Heart right ventricle (tissue), 16 donors: ENCODE results near the gene PPFIA3. TPM values are rescaled to one million over a fixed set of nuclear protein-coding genes. Genes with fewer than 3 reads are reported as not detected.
"Not testable (repeated sequence)": the region's sequence is repeated elsewhere in the genome, so short reads cannot be mapped to it uniquely, and the experiment has no call there.

ENCODE experiments used
- ATAC-seq, 8 donors: fragments of 200-7000 bp; cut with Tn5 transposase; one replicate each; pipeline ENCODE4 v1.9.1; 2020; ENCODE audit warnings: mild to moderate bottlenecking in 8 of 8, moderate library complexity in 8 of 8, moderate number of reproducible peaks in 1 of 8
- DNase-seq, 2 donors: peaks; one replicate each; pipeline ENCODE4 v3.0.0-alpha.2; 2020
- H3K27ac ChIP-seq, 10 donors: fragments of 200-600 bp; sonication (generic) in 2 of 10; one replicate each; pipeline versions ENCODE4 v1.5.0 to v1.8.0; 2020 to 2022; ENCODE audit warnings: mild to moderate bottlenecking in 3 of 10
- H3K27me3 ChIP-seq, 7 donors: fragments of 200-600 bp; one replicate each; pipeline ENCODE4 v1.8.0; 2021 to 2022; ENCODE audit warnings: mild to moderate bottlenecking in 2 of 7
- H3K36me3 ChIP-seq, 9 donors: fragments of 200-600 bp; sonication (generic) in 1 of 9; one replicate each; pipeline versions ENCODE4 v1.5.0 to v1.8.0; 2020 to 2022; ENCODE audit warnings: mild to moderate bottlenecking in 2 of 9
- H3K4me1 ChIP-seq, 9 donors: fragments of 200-600 bp; sonication (generic) in 1 of 9; one replicate each; pipeline versions ENCODE4 v1.5.0 to v1.8.0; 2020 to 2022; ENCODE audit warnings: mild to moderate bottlenecking in 4 of 9
- H3K4me3 ChIP-seq, 10 donors: fragments of 200-600 bp; sonication (generic) in 2 of 10; one replicate each; pipeline versions ENCODE4 v1.5.0 to v1.8.0; 2020 to 2022; ENCODE audit warnings: mild to moderate bottlenecking in 7 of 10, moderate library complexity in 2 of 10
- H3K9me3 ChIP-seq, 11 donors: fragments of 200-600 bp in 10 of 11; sonication (generic) in 2 of 11; one replicate each; pipeline versions ENCODE4 v1.5.0 to v1.8.0; 2013 to 2022; ENCODE audit warnings: mild to moderate bottlenecking in 2 of 11, control low read depth in 1 of 11, moderate library complexity in 1 of 11
- CTCF ChIP-seq, 9 donors: fragments of 200-600 bp; sonication (generic) in 2 of 9; IDR thresholded peaks; one replicate each; pipeline versions ENCODE4 v1.5.0 to v1.8.0; 2021 to 2022; ENCODE audit warnings: antibody characterized with exemption in 9 of 9, mild to moderate bottlenecking in 5 of 9, moderate library complexity in 1 of 9
- WGBS, 2 donors: extraction: QIAGEN DNeasy Blood & Tissue Kit; methylation state at CpG; one replicate each; pipeline ENCODE4 v1.1.7; 2013; ENCODE audit warnings: inconsistent platforms in 1 of 2; 5-methylcytosine and 5-hydroxymethylcytosine counted together
- intact Hi-C, 10 donors: fragments of 100-400 bp; cut with DNase I; formaldehyde crosslinking; loops; one replicate each; pipeline versions ENCODE4 v1.11.1 to v1.14.2; 2022
- polyA plus RNA-seq, 2 donors: library from polyadenylated mRNA; stranded (reverse); fragments of 200-250 nt; gene quantifications; one replicate each; pipeline ENCODE4 v1.2.3, GENCODE V29; 2013
- total RNA-seq, 10 donors: library from RNA; stranded (reverse); fragmentation: NEBNext Ultra II Directional in 3 of 10; extraction: Animal tissue kit (Norgen Biotek cat#: 25700) in 3 of 10; gene quantifications; one replicate each; pipeline versions ENCODE4 v1.2.1 to v1.2.4, GENCODE V29; 2021 to 2023
- donor health status: Arrhythmogenic right ventricular cardiomyopathy.
- donor health status: ischemic (EF 13 %, LVEDD 7.1; RV severe dilation, severe dysfunction).
- donor health status: healthy with polysubstance abuse.
- donor health status: DM: no; HTN: yes; CAD: no.
- donor health status: DM: no; HTN: no; CAD: no.
- donor health status: ischemic (EF 25% LVEDD 6.9; RV normal size, moderate dysfunction).
- donor health status: ischemic (EF 25% LVEDD 5.7; RV mildly dilated, moderate dysfunction).
- donor health status: healthy.
- donor health status: DM: yes; HTN: yes; CAD: no.
- donor health status: Ischemic cardiomyopathy.
- donor health status: ischemic (EF 35%, LVEDD 5.7; RV mildly dilated, moderate dysfunction).
- donor health status: nonischemic (EF 11% LVEDD 7.7; RV severe dilation, severe dysfunction).
- donor health status: DM: yes; HTN: yes; CAD: no.
- donor health status: PGD.
- donor health status: ischemic (EF 29% LVEDD 5.4; RV normal size, mild dysfunction).
- donor health status: nonischemic (EF 23%, LVEDD 6.1; RV moderate dilation, normal function).

PPFIA3 gene
- total and polyA plus RNA-seq, 12 donors, result 3.6 to 16.7 (median 6.3) TPM

- Histone ChIP-seq H3K4me3 (peak overlapping the region in 7 of 10 donors; percentile 41 to 85 (median 67)), H3K27me3 (peaks cover 0 to 19% (median 0%) of the 10 kb centered on the region in 7 donors), H3K27ac (no peak overlapping the region), H3K4me1 (peaks cover 11 to 39% (median 24%) of the 10 kb centered on the region in 9 donors), H3K36me3 (no peaks in the 10 kb centered on the region), H3K9me3 (no peaks in the 10 kb centered on the region)
- intact Hi-C loops, result no loop called here
- WGBS, 2 donors, result 11 to 12% methylated on average over 16 of the region's 16 CpGs
- ATAC-seq, result no peak
- TF ChIP-seq CTCF (IDR thresholded peaks at IDR 0.05), result no peak
- no peak for DNase-seq
Observed at GRCh38 chr19:49120325-49120683, 960 bp downstream of the PPFIA3 start.

- DNase-seq, result no peak
- peaks cover 0 to 19% (median 0%) of the 10 kb centered on the region in 7 donors for H3K27me3 ChIP-seq
- WGBS, 2 donors, result 92 to 98% methylated on average over 2 of the region's 2 CpGs
- no peaks in the 10 kb centered on the region for H3K9me3 ChIP-seq
- H3K4me1 ChIP-seq, result peaks cover 11 to 34% (median 24%) of the 10 kb centered on the region in 9 donors
- H3K36me3 ChIP-seq, result no peaks in the 10 kb centered on the region
- no peak overlapping the region for H3K4me3 ChIP-seq
- intact Hi-C loops, result no loop called here
- ATAC-seq, result no peak
- no peak for TF ChIP-seq CTCF (IDR thresholded peaks at IDR 0.05)
- H3K27ac ChIP-seq, result no peak overlapping the region
Observed at GRCh38 chr19:49120868-49121267, 1.5 kb downstream of the PPFIA3 start.

- H3K9me3 ChIP-seq, DNase-seq, H3K36me3 ChIP-seq, H3K27ac ChIP-seq, ATAC-seq, intact Hi-C loops, H3K4me3 ChIP-seq: not testable (repeated sequence)
- H3K27me3 ChIP-seq, result peaks cover 0 to 19% (median 0%) of the 10 kb centered on the region in 7 donors
- peaks cover 11 to 32% (median 24%) of the 10 kb centered on the region in 9 donors for H3K4me1 ChIP-seq
- 76 to 79% methylated on average over 10 of the region's 10 CpGs for WGBS, 2 donors
Observed at GRCh38 chr19:49121841-49122240, 2.5 kb downstream of the PPFIA3 start.

GRCh38 chr19:49123285-49123684, 3.9 kb downstream of the PPFIA3 start:
- H3K27ac ChIP-seq, H3K4me3 ChIP-seq, ATAC-seq, H3K9me3 ChIP-seq, intact Hi-C loops, H3K36me3 ChIP-seq, DNase-seq: not testable (repeated sequence)
- 91 to 96% methylated on average over 11 of the region's 11 CpGs for WGBS, 2 donors
- Histone ChIP-seq H3K4me1 (peaks cover 3 to 28% (median 19%) of the 10 kb centered on the region in 9 donors), H3K27me3 (peaks cover 0 to 19% (median 0%) of the 10 kb centered on the region in 7 donors)

GRCh38 chr19:49125025-49125731, 5.8 kb downstream of the PPFIA3 start:
- no peak for ATAC-seq
- WGBS, 2 donors, result 37 to 44% methylated on average over 23 of the region's 23 CpGs
- intact Hi-C loops, result no loop called here
- TF ChIP-seq CTCF (IDR thresholded peaks at IDR 0.05), result no peak
- no peak overlapping the region for H3K27ac ChIP-seq
- no peak overlapping the region for H3K4me3 ChIP-seq
- peaks cover 0 to 9% (median 0%) of the 10 kb centered on the region in 7 donors for H3K27me3 ChIP-seq
- DNase-seq, result peak in 1 of 2 donors; percentile 35
- H3K36me3 ChIP-seq, result no peaks in the 10 kb centered on the region
- H3K4me1 ChIP-seq, result peaks cover 0 to 23% (median 11%) of the 10 kb centered on the region in 9 donors
- H3K9me3 ChIP-seq, result no peaks in the 10 kb centered on the region
